Measurements from ENCODE around the gene EIF3I. TPM values are rescaled to one million over a fixed set of nuclear protein-coding genes. Genes with fewer than 3 reads are reported as not detected.

EIF3I gene
- total RNA-seq, 2 experiments from 2014 or later: 382 to 391 TPM

GRCh38 chr1:32241001-32241763 is 19.0 kb downstream of the EIF3I start:
- intact Hi-C loops (cut with micrococcal nuclease): loop anchor here (1.0 kb wide), 1 partner anchor 19 kb away; the partner anchor contains the start of genes EIF3I and TMEM234
- no peaks in the 10 kb centered on the region for H3K27me3 Mint-ChIP-seq (ENCODE audit: low read depth)
- H3K9me3 Mint-ChIP-seq: no peaks in the 10 kb centered on the region
- H3K4me3 Mint-ChIP-seq: peak overlapping the region; percentile 82
- CTCF ChIA-PET: interaction anchor here (0.8 to 2.6 kb wide), 11 partner anchors 9 to 159 kb away, joined by 3 to 26 read pairs (median 3); partner anchors contain the start of gene LCK
- DNase-seq: peak; percentile 55
- peak overlapping the region; percentile 50 for H3K27ac Mint-ChIP-seq
- peaks cover 26% of the 10 kb centered on the region for H3K4me1 Mint-ChIP-seq (ENCODE audit: low read depth)
- no peaks in the 10 kb centered on the region for H3K36me3 Mint-ChIP-seq (ENCODE audit: low read depth)

- no peaks in the 10 kb centered on the region for H3K36me3 Mint-ChIP-seq (ENCODE audit: low read depth)
- H3K4me1 Mint-ChIP-seq (ENCODE audit: low read depth): peaks cover 35% of the 10 kb centered on the region
- no peaks in the 10 kb centered on the region for H3K9me3 Mint-ChIP-seq
- peak overlapping the region; percentile 4 for H3K4me3 Mint-ChIP-seq
- H3K27ac Mint-ChIP-seq: peak overlapping the region; percentile 28
- intact Hi-C loops (cut with micrococcal nuclease): no loop called here
- no peak for DNase-seq
- no peaks in the 10 kb centered on the region for H3K27me3 Mint-ChIP-seq (ENCODE audit: low read depth)
- CTCF ChIA-PET: interaction anchor here (0.7 to 1.7 kb wide), 6 partner anchors 11 to 159 kb away, joined by 3 to 7 read pairs (median 4); no protein-coding TSS in a partner anchor
Measured at GRCh38 chr1:32242341-32242851, 20.2 kb downstream of the EIF3I start.

GRCh38 chr1:32246888-32247273 is 24.7 kb downstream of the EIF3I start, which contains the start of gene FAM167B:
Gene FAM167B (plus strand): TSS chr1:32247222. CDS start chr1:32247422, 200 bp downstream.
- H3K36me3 Mint-ChIP-seq (ENCODE audit: low read depth): peaks cover 6% of the 10 kb centered on the region
- intact Hi-C loops (cut with micrococcal nuclease): no loop called here
- peaks cover 53% of the 10 kb centered on the region for H3K4me1 Mint-ChIP-seq (ENCODE audit: low read depth)
- DNase-seq: no peak
- H3K27ac Mint-ChIP-seq: peak within 1 kb of the TSS; percentile 91
- H3K9me3 Mint-ChIP-seq: no peaks in the 10 kb centered on the region
- peak within 1 kb of the TSS; percentile 48 for H3K4me3 Mint-ChIP-seq
- CTCF ChIA-PET: interaction anchor here (0.6 to 4.7 kb wide), 5 partner anchors 8 to 31 kb away, joined by 4 to 42 read pairs (median 8); no protein-coding TSS in a partner anchor
- H3K27me3 Mint-ChIP-seq (ENCODE audit: low read depth): no peaks in the 10 kb centered on the region

GRCh38 chr1:32247452-32247851 is 25.2 kb downstream of the EIF3I start:
- H3K9me3 Mint-ChIP-seq: no peaks in the 10 kb centered on the region
- peak overlapping the region; percentile 91 for H3K27ac Mint-ChIP-seq
- intact Hi-C loops (cut with micrococcal nuclease): no loop called here
- no peak overlapping the region for H3K4me3 Mint-ChIP-seq
- CTCF ChIA-PET: interaction anchor here (1.2 to 4.7 kb wide), 10 partner anchors 7 to 105 kb away, joined by 4 to 42 read pairs (median 4); no protein-coding TSS in a partner anchor
- no peaks in the 10 kb centered on the region for H3K27me3 Mint-ChIP-seq (ENCODE audit: low read depth)
- no peak for DNase-seq
- H3K4me1 Mint-ChIP-seq (ENCODE audit: low read depth): peaks cover 48% of the 10 kb centered on the region
- H3K36me3 Mint-ChIP-seq (ENCODE audit: low read depth): peaks cover 10% of the 10 kb centered on the region

- peak overlapping the region; percentile 49 for H3K4me3 Mint-ChIP-seq
- peak; percentile 87 for DNase-seq
- intact Hi-C loops (cut with micrococcal nuclease): loop anchor here (1.0 kb wide), 1 partner anchor 8 kb away; no protein-coding TSS in a partner anchor
- H3K36me3 Mint-ChIP-seq (ENCODE audit: low read depth): peaks cover 17% of the 10 kb centered on the region
- no peaks in the 10 kb centered on the region for H3K9me3 Mint-ChIP-seq
- CTCF ChIA-PET: interaction anchor here (0.6 to 4.7 kb wide), 30 partner anchors 8 to 224 kb away, joined by 3 to 42 read pairs (median 4); partner anchors contain the start of genes EIF3I, HDAC1 and TMEM234
- no peaks in the 10 kb centered on the region for H3K27me3 Mint-ChIP-seq (ENCODE audit: low read depth)
- peak overlapping the region; percentile 100 for H3K27ac Mint-ChIP-seq
- peaks cover 46% of the 10 kb centered on the region for H3K4me1 Mint-ChIP-seq (ENCODE audit: low read depth)
Measured at GRCh38 chr1:32247983-32248889, 26.0 kb downstream of the EIF3I start.

GRCh38 chr1:32249831-32250525 is 27.8 kb downstream of the EIF3I start:
- Mint-ChIP-seq H3K27me3 (ENCODE audit: low read depth) (no peaks in the 10 kb centered on the region), H3K9me3 (no peaks in the 10 kb centered on the region), H3K4me3 (peak overlapping the region; percentile 99), H3K27ac (peak overlapping the region; percentile 100), H3K36me3 (ENCODE audit: low read depth) (peaks cover 26% of the 10 kb centered on the region), H3K4me1 (ENCODE audit: low read depth) (peaks cover 54% of the 10 kb centered on the region)
- CTCF ChIA-PET: interaction anchor here (0.6 to 4.7 kb wide), 9 partner anchors 9 to 151 kb away, joined by 3 to 42 read pairs (median 6); no protein-coding TSS in a partner anchor
- intact Hi-C loops (cut with micrococcal nuclease): loop anchor here (1.0 to 10.0 kb wide), 9 partner anchors 17 to 735 kb away; partner anchors contain the start of genes EIF3I, HDAC1, MARCKSL1 and TMEM234
- DNase-seq: peak; percentile 93

- Mint-ChIP-seq H3K27me3 (ENCODE audit: low read depth) (no peaks in the 10 kb centered on the region), H3K4me3 (peak within 1 kb of the TSS; percentile 99), H3K27ac (peak within 1 kb of the TSS; percentile 100), H3K4me1 (ENCODE audit: low read depth) (peaks cover 57% of the 10 kb centered on the region), H3K9me3 (no peaks in the 10 kb centered on the region), H3K36me3 (ENCODE audit: low read depth) (peaks cover 27% of the 10 kb centered on the region)
- peak; percentile 88 for DNase-seq
- CTCF ChIA-PET: interaction anchor here (0.5 to 4.1 kb wide), 8 partner anchors 8 to 120 kb away, joined by 3 to 38 read pairs (median 4); no protein-coding TSS in a partner anchor
- intact Hi-C loops (cut with micrococcal nuclease): loop anchor here (1.0 to 10.0 kb wide), 10 partner anchors 16 to 734 kb away; partner anchors contain the start of genes EIF3I, HDAC1, MARCKSL1 and S100PBP
Measured at GRCh38 chr1:32250893-32251716, 28.9 kb downstream of the EIF3I start, which contains the start of gene LCK. Gene LCK (plus strand): TSS chr1:32251265. CDS start chr1:32274330, 23,065 bp downstream.

GRCh38 chr1:32255072-32256071 is 33.2 kb downstream of the EIF3I start:
- no peaks in the 10 kb centered on the region for H3K9me3 Mint-ChIP-seq
- peak overlapping the region; percentile 95 for H3K27ac Mint-ChIP-seq
- H3K27me3 Mint-ChIP-seq (ENCODE audit: low read depth): no peaks in the 10 kb centered on the region
- H3K36me3 Mint-ChIP-seq (ENCODE audit: low read depth): peaks cover 35% of the 10 kb centered on the region
- H3K4me1 Mint-ChIP-seq (ENCODE audit: low read depth): peaks cover 44% of the 10 kb centered on the region
- CTCF ChIA-PET: interaction anchor here (0.6 to 1.7 kb wide), 6 partner anchors 9 to 90 kb away, joined by 3 to 7 read pairs (median 3); partner anchors contain the start of gene FAM167B
- peak overlapping the region; percentile 74 for H3K4me3 Mint-ChIP-seq
- intact Hi-C loops (cut with micrococcal nuclease): loop anchor here (10.0 kb wide), 1 partner anchor 729 kb away; no protein-coding TSS in a partner anchor
- DNase-seq: peak; percentile 64

- Mint-ChIP-seq H3K4me1 (ENCODE audit: low read depth) (peaks cover 42% of the 10 kb centered on the region), H3K4me3 (peak overlapping the region; percentile 73), H3K27me3 (ENCODE audit: low read depth) (no peaks in the 10 kb centered on the region), H3K36me3 (ENCODE audit: low read depth) (peaks cover 36% of the 10 kb centered on the region), H3K27ac (peak overlapping the region; percentile 96), H3K9me3 (no peaks in the 10 kb centered on the region)
- intact Hi-C loops (cut with micrococcal nuclease): loop anchor here (10.0 kb wide), 1 partner anchor 728 kb away; no protein-coding TSS in a partner anchor
- CTCF ChIA-PET: interaction anchor here (0.6 to 5.4 kb wide), 5 partner anchors 8 to 41 kb away, joined by 3 to 38 read pairs (median 7); partner anchors contain the start of gene FAM167B
- DNase-seq: no peak
Measured at GRCh38 chr1:32256473-32257226, 34.4 kb downstream of the EIF3I start.

Data from activated naive CD4-positive, alpha-beta T cell treated with anti-CD3 and anti-CD28 coated beads for 36 hours (primary cell).